ENCODE data around the gene SNAPC5. TPM values are rescaled to one million over a fixed set of nuclear protein-coding genes. Genes with fewer than 3 reads are reported as not detected.

The SNAPC5 gene

GRCh38 chr15:66452971-66453580, 44.5 kb downstream of the SNAPC5 start:
- Histone ChIP-seq H3K79me2 (ENCODE audit: control insufficient read depth, insufficient read depth, low read length) (no peaks in the 10 kb centered on the region), H3K4me2 (ENCODE audit: low read length) (no peak overlapping the region), H4K5ac (ENCODE audit: low read length) (no peak overlapping the region), H3K23ac (ENCODE audit: low read length) (no peak overlapping the region), H3K27me3 (ENCODE audit: insufficient read depth, low read length, poor library complexity) (no peaks in the 10 kb centered on the region), H3K4me1 (ENCODE audit: control insufficient read depth, low read depth, low read length) (no peaks in the 10 kb centered on the region), H2BK15ac (replicated peaks; ENCODE audit: low read depth) (no peak overlapping the region), H3K9ac (ENCODE audit: low read length) (no peak overlapping the region), H3K79me1 (ENCODE audit: low read length) (no peaks in the 10 kb centered on the region), H2BK120ac (ENCODE audit: low read depth, low read length) (no peak overlapping the region), H2AK5ac (ENCODE audit: low read length) (no peak overlapping the region), H3K56ac (ENCODE audit: low read length) (no peak overlapping the region), H3K18ac (ENCODE audit: low read length) (no peak overlapping the region), H2BK5ac (ENCODE audit: low read length) (no peak overlapping the region), H4K8ac (ENCODE audit: low read depth, low read length) (no peak overlapping the region), H3K4me3 (ENCODE audit: low read length) (no peak overlapping the region), H3K4ac (ENCODE audit: low read depth, low read length) (no peak overlapping the region), H3K36me3 (ENCODE audit: control insufficient read depth, insufficient read depth, low read length) (no peaks in the 10 kb centered on the region), H3K27ac (ENCODE audit: low read depth, low read length) (no peak overlapping the region)
- WGBS (ENCODE audit: extremely low coverage, insufficient coverage, low lambda C conversion rate): no CpG with 5 or more reads among the region's 1 CpG
- no peak for DNase-seq

DNA sequence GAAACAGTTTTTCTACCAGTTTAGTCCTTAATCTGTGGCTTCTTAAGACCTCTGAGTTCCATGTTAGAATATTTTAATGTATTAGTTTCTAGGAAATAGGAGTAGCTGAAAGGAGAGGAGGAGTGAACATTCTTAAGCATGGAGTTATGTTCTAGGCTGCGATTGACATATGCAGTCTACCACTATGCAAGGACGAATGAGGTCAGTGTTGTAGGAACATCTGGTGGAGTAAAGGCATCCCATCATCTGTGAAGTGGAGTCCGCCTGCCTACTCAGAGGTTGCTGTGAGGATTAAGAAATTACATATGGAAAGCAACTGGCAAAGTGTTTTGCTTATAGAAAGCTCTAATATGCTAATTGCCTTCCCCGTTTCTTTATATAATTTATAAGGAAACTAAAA, 45.1 kb downstream of the SNAPC5 start:
- H3K4me3 ChIP-seq (ENCODE audit: low read length): no peak overlapping the region
- H4K5ac ChIP-seq (ENCODE audit: low read length): no peak overlapping the region
- no CpG with 5 or more reads among the region's 4 CpGs for WGBS (ENCODE audit: extremely low coverage, insufficient coverage, low lambda C conversion rate)
- DNase-seq: no peak
- H2BK15ac ChIP-seq (replicated peaks; ENCODE audit: low read depth): no peak overlapping the region
- H3K4ac ChIP-seq (ENCODE audit: low read depth, low read length): no peak overlapping the region
- H3K36me3 ChIP-seq (ENCODE audit: control insufficient read depth, insufficient read depth, low read length): no peaks in the 10 kb centered on the region
- no peaks in the 10 kb centered on the region for H3K79me2 ChIP-seq (ENCODE audit: control insufficient read depth, insufficient read depth, low read length)
- no peak overlapping the region for H2AK5ac ChIP-seq (ENCODE audit: low read length)
- no peak overlapping the region for H3K4me2 ChIP-seq (ENCODE audit: low read length)
- H2BK120ac ChIP-seq (ENCODE audit: low read depth, low read length): no peak overlapping the region
- no peaks in the 10 kb centered on the region for H3K27me3 ChIP-seq (ENCODE audit: insufficient read depth, low read length, poor library complexity)
- no peak overlapping the region for H3K9ac ChIP-seq (ENCODE audit: low read length)
- no peak overlapping the region for H3K27ac ChIP-seq (ENCODE audit: low read depth, low read length)
- no peak overlapping the region for H3K56ac ChIP-seq (ENCODE audit: low read length)
- no peaks in the 10 kb centered on the region for H3K79me1 ChIP-seq (ENCODE audit: low read length)
- H3K4me1 ChIP-seq (ENCODE audit: control insufficient read depth, low read depth, low read length): no peaks in the 10 kb centered on the region
- no peak overlapping the region for H2BK5ac ChIP-seq (ENCODE audit: low read length)
- no peak overlapping the region for H3K18ac ChIP-seq (ENCODE audit: low read length)
- H3K23ac ChIP-seq (ENCODE audit: low read length): no peak overlapping the region
- H4K8ac ChIP-seq (ENCODE audit: low read depth, low read length): no peak overlapping the region

Small RNA genes within 50 kb of the gene (small RNA-seq; reads per million reads assigned to genes)
- gene MIR4512 (ENCODE audit: insufficient read depth) (0.72 reads per million), gene RF01159 (ENCODE audit: insufficient read depth) (not detected), gene SNORD16 (ENCODE audit: insufficient read depth) (not detected), gene SNORD18A (ENCODE audit: insufficient read depth) (not detected), gene SNORD18B (ENCODE audit: insufficient read depth) (not detected), gene SNORD18C (ENCODE audit: insufficient read depth) (not detected)
